Stromal cell of bone marrow (primary cell): ENCODE results near the gene PSMD12.
"Not testable (repeated sequence)": the region's sequence is repeated elsewhere in the genome, so short reads cannot be mapped to it uniquely, and the experiment has no call there.

Experiments used
- DNase-seq: peaks from one replicate; pipeline ENCODE4 v3.0.0-alpha.2; 2012; ENCODE audit warnings: low read depth

PSMD12 gene

GRCh38 chr17:67310406-67310805, 56.0 kb downstream of the PSMD12 start:
- DNase-seq, result no peak

- not testable (repeated sequence) for DNase-seq
These were observed 60.7 kb downstream of the PSMD12 start for GRCh38 chr17:67305446-67306235.

GRCh38 chr17:67297454-67297960, 68.9 kb downstream of the PSMD12 start:
- DNase-seq, result no peak

GRCh38 chr17:67294451-67295199, 71.8 kb downstream of the PSMD12 start:
- DNase-seq, result no peak

- DNase-seq, result peak; percentile 16
These were observed 72.8 kb downstream of the PSMD12 start for GRCh38 chr17:67293251-67294203.

GRCh38 chr17:67290711-67291291, 75.6 kb downstream of the PSMD12 start:
- DNase-seq, result no peak

- DNase-seq, result no peak
These were observed 76.1 kb downstream of the PSMD12 start for GRCh38 chr17:67290244-67290643.

- DNase-seq, result peak; percentile 75
These were observed 77.0 kb downstream of the PSMD12 start for GRCh38 chr17:67289181-67289876.
